Karpas-422 (cell line): ENCODE data around the gene PNPLA1. TPM values are rescaled to one million over a fixed set of nuclear protein-coding genes. Genes with fewer than 3 reads are reported as not detected.

ENCODE experiments used
- DNase-seq: peaks from one replicate; pipeline ENCODE4 v3.0.0-alpha.2; 2015
- H2AFZ ChIP-seq: fragments of 200-600 bp; sonication (generic); 2 replicates; pipeline ENCODE4 v1.6.1; 2014; ENCODE audit warnings: antibody characterized with exemption, low read length, mixed read lengths
- H3K27ac ChIP-seq: fragments of 200-600 bp; sonication (generic); 2 replicates; pipeline ENCODE4 v1.5.1; 2014; ENCODE audit warnings: mild to moderate bottlenecking, low read length, moderate library complexity
- H3K27me3 ChIP-seq: fragments of 200-600 bp; sonication (generic); 2 replicates; pipeline ENCODE4 v1.6.1; 2014; ENCODE audit warnings: low read length, mixed read lengths
- H3K36me3 ChIP-seq: fragments of 200-600 bp; sonication (generic); 2 replicates; pipeline ENCODE4 v1.6.1; 2014; ENCODE audit warnings: low read length, mixed read lengths; ENCODE audit not compliant: insufficient read depth
- H3K4me1 ChIP-seq: fragments of 200-600 bp; sonication (generic); 2 replicates; pipeline ENCODE4 v1.6.1; 2014; ENCODE audit warnings: mild to moderate bottlenecking, low read length, mixed read lengths
- H3K4me2 ChIP-seq: fragments of 200-600 bp; sonication (generic); 2 replicates; pipeline ENCODE4 v1.6.1; 2014; ENCODE audit warnings: low read length, low read depth, mild to moderate bottlenecking; ENCODE audit not compliant: poor library complexity, severe bottlenecking
- H3K4me3 ChIP-seq: fragments of 200-600 bp; sonication (generic); 2 replicates; pipeline ENCODE4 v1.5.1; 2014; ENCODE audit warnings: mild to moderate bottlenecking, antibody characterized with exemption, low read length, mixed read lengths
- H3K79me2 ChIP-seq: fragments of 200-600 bp; sonication (generic); 2 replicates; pipeline ENCODE4 v1.6.1; 2014; ENCODE audit warnings: mild to moderate bottlenecking, low read length, mixed read lengths
- H3K9ac ChIP-seq: fragments of 200-600 bp; sonication (generic); 2 replicates; pipeline ENCODE4 v1.6.0; 2014; ENCODE audit warnings: low read length
- H3K9me2 ChIP-seq: fragments of 200-600 bp; sonication (generic), shearing (Covaris generic); replicated peaks from 2 replicates; pipeline ENCODE4 v1.6.0; 2014; ENCODE audit warnings: mild to moderate bottlenecking, low read length, moderate library complexity; ENCODE audit not compliant: insufficient read depth
- H3K9me3 ChIP-seq: fragments of 300-700, 200-600 bp; sonication (generic); 2 replicates; pipeline ENCODE4 v1.6.1; 2014; ENCODE audit warnings: low read length, mixed read lengths
- H4K20me1 ChIP-seq: fragments of 200-600 bp; sonication (generic); 2 replicates; pipeline ENCODE4 v1.6.1; 2014; ENCODE audit warnings: mild to moderate bottlenecking, antibody characterized with exemption, low read length, low read depth; ENCODE audit not compliant: insufficient read depth
- total RNA-seq: library from RNA; depleted of rRNA; stranded (reverse); fragments of >200 nt; shearing (Covaris generic); gene quantifications from 2 replicates; pipeline ENCODE4 v1.2.3, GENCODE V29; 2014; ENCODE audit warnings: low replicate concordance; rRNA removed

The PNPLA1 gene
- not detected in 2 replicates for total RNA-seq

GRCh38 chr6:36269834-36270705, at the start of gene PNPLA1:
PNPLA1 (plus strand) TSS chr6:36270060; CDS start chr6:36270460, 400 bp downstream.
- no peak within 1 kb of the TSS for H2AFZ ChIP-seq
- H3K4me2 ChIP-seq: no peak within 1 kb of the TSS
- H4K20me1 ChIP-seq: no peaks in the 10 kb centered on the region
- no peak within 1 kb of the TSS for H3K4me3 ChIP-seq
- no peaks in the 10 kb centered on the region for H3K4me1 ChIP-seq
- H3K9me3 ChIP-seq: no peaks in the 10 kb centered on the region
- no peak for DNase-seq
- no peaks in the 10 kb centered on the region for H3K36me3 ChIP-seq
- H3K27me3 ChIP-seq: no peaks in the 10 kb centered on the region
- no peak within 1 kb of the TSS for H3K27ac ChIP-seq
- no peaks in the 10 kb centered on the region for H3K9me2 ChIP-seq
- H3K79me2 ChIP-seq: no peaks in the 10 kb centered on the region
- H3K9ac ChIP-seq: no peak within 1 kb of the TSS

GRCh38 chr6:36220226-36220625, 49.6 kb upstream of the PNPLA1 start:
- Histone ChIP-seq H3K27ac (no peak overlapping the region), H3K9me2 (no peaks in the 10 kb centered on the region), H2AFZ (no peak overlapping the region), H3K27me3 (no peaks in the 10 kb centered on the region), H3K36me3 (peaks cover 14% of the 10 kb centered on the region; the same call in 1 of the 2 replicates), H3K4me2 (no peak overlapping the region), H3K79me2 (no peaks in the 10 kb centered on the region), H3K9me3 (no peaks in the 10 kb centered on the region), H3K4me3 (no peak overlapping the region), H3K9ac (no peak overlapping the region), H3K4me1 (no peaks in the 10 kb centered on the region), H4K20me1 (no peaks in the 10 kb centered on the region)
- no peak for DNase-seq

GRCh38 chr6:36221674-36222073, 48.2 kb upstream of the PNPLA1 start:
- no peak overlapping the region for H2AFZ ChIP-seq
- no peak for DNase-seq
- no peak overlapping the region for H3K27ac ChIP-seq
- no peak overlapping the region for H3K4me3 ChIP-seq
- no peaks in the 10 kb centered on the region for H3K9me3 ChIP-seq
- H3K4me1 ChIP-seq: no peaks in the 10 kb centered on the region
- H3K9me2 ChIP-seq: no peaks in the 10 kb centered on the region
- no peaks in the 10 kb centered on the region for H4K20me1 ChIP-seq
- no peak overlapping the region for H3K4me2 ChIP-seq
- H3K9ac ChIP-seq: no peak overlapping the region
- peaks cover 14% of the 10 kb centered on the region; the same call in 1 of the 2 replicates for H3K36me3 ChIP-seq
- H3K79me2 ChIP-seq: no peaks in the 10 kb centered on the region
- H3K27me3 ChIP-seq: no peaks in the 10 kb centered on the region

- H4K20me1 ChIP-seq: no peaks in the 10 kb centered on the region
- no peaks in the 10 kb centered on the region for H3K9me2 ChIP-seq
- DNase-seq: no peak
- no peak overlapping the region for H3K9ac ChIP-seq
- H3K9me3 ChIP-seq: no peaks in the 10 kb centered on the region
- peaks cover 14% of the 10 kb centered on the region; the same call in 1 of the 2 replicates for H3K36me3 ChIP-seq
- no peak overlapping the region for H3K4me3 ChIP-seq
- no peaks in the 10 kb centered on the region for H3K27me3 ChIP-seq
- no peak overlapping the region for H3K27ac ChIP-seq
- no peaks in the 10 kb centered on the region for H3K79me2 ChIP-seq
- no peak overlapping the region for H3K4me2 ChIP-seq
- peaks cover 10% of the 10 kb centered on the region for H3K4me1 ChIP-seq
- no peak overlapping the region for H2AFZ ChIP-seq
Measured at GRCh38 chr6:36222924-36223323, 46.9 kb upstream of the PNPLA1 start.

- H3K4me3 ChIP-seq: no peak overlapping the region
- H3K9me2 ChIP-seq: no peaks in the 10 kb centered on the region
- no peak overlapping the region for H2AFZ ChIP-seq
- no peak overlapping the region for H3K27ac ChIP-seq
- H3K4me1 ChIP-seq: peaks cover 18% of the 10 kb centered on the region
- H3K79me2 ChIP-seq: no peaks in the 10 kb centered on the region
- no peak overlapping the region for H3K9ac ChIP-seq
- no peaks in the 10 kb centered on the region for H3K27me3 ChIP-seq
- no peak overlapping the region for H3K4me2 ChIP-seq
- no peak for DNase-seq
- no peaks in the 10 kb centered on the region for H4K20me1 ChIP-seq
- peaks cover 14% of the 10 kb centered on the region; the same call in 1 of the 2 replicates for H3K36me3 ChIP-seq
- H3K9me3 ChIP-seq: no peaks in the 10 kb centered on the region
Measured at GRCh38 chr6:36223706-36224105, 46.2 kb upstream of the PNPLA1 start.

GRCh38 chr6:36224918-36225461, 44.9 kb upstream of the PNPLA1 start:
- no peaks in the 10 kb centered on the region for H3K79me2 ChIP-seq
- H4K20me1 ChIP-seq: no peaks in the 10 kb centered on the region
- no peak overlapping the region for H3K4me2 ChIP-seq
- no peak for DNase-seq
- H3K27me3 ChIP-seq: no peaks in the 10 kb centered on the region
- no peak overlapping the region for H3K9ac ChIP-seq
- no peaks in the 10 kb centered on the region for H3K9me3 ChIP-seq
- H2AFZ ChIP-seq: no peak overlapping the region
- H3K4me1 ChIP-seq: peaks cover 31% of the 10 kb centered on the region
- H3K9me2 ChIP-seq: no peaks in the 10 kb centered on the region
- no peak overlapping the region for H3K27ac ChIP-seq
- H3K4me3 ChIP-seq: no peak overlapping the region
- H3K36me3 ChIP-seq: peaks cover 12% of the 10 kb centered on the region; the same call in 1 of the 2 replicates

GRCh38 chr6:36226438-36227047, 43.3 kb upstream of the PNPLA1 start:
- no peak overlapping the region for H2AFZ ChIP-seq
- no peaks in the 10 kb centered on the region for H3K9me3 ChIP-seq
- H3K4me2 ChIP-seq: no peak overlapping the region
- H3K27me3 ChIP-seq: no peaks in the 10 kb centered on the region
- H3K9ac ChIP-seq: no peak overlapping the region
- H3K27ac ChIP-seq: no peak overlapping the region
- H3K4me3 ChIP-seq: no peak overlapping the region
- H3K36me3 ChIP-seq: peaks cover 7% of the 10 kb centered on the region; the same call in 1 of the 2 replicates
- no peaks in the 10 kb centered on the region for H3K79me2 ChIP-seq
- H4K20me1 ChIP-seq: no peaks in the 10 kb centered on the region
- no peaks in the 10 kb centered on the region for H3K9me2 ChIP-seq
- H3K4me1 ChIP-seq: peaks cover 39% of the 10 kb centered on the region
- no peak for DNase-seq
